Hematopoietic multipotent progenitor cell treated with erythropoietin and hydrocortisone succinate and interleukin-3 and kit ligand, for 15 days (in vitro differentiated cells): ENCODE results near the gene AIPL1.

Source experiments
- DNase-seq: peaks from one replicate; pipeline ENCODE4 v3.0.0-alpha.2; 2015; ENCODE audit warnings: low spot score

AIPL1 gene

GRCh38 chr17:6465206-6466003 is 30.5 kb upstream of the AIPL1 start:
- DNase-seq: no peak

GRCh38 chr17:6464446-6465041 is 29.6 kb upstream of the AIPL1 start:
- no peak for DNase-seq

- no peak for DNase-seq
Measured at GRCh38 chr17:6463616-6464445, 28.9 kb upstream of the AIPL1 start.

- no peak for DNase-seq
Measured at GRCh38 chr17:6462692-6463091, 27.8 kb upstream of the AIPL1 start.

GRCh38 chr17:6461792-6462524 is 27.0 kb upstream of the AIPL1 start:
- no peak for DNase-seq

GRCh38 chr17:6461246-6461645 is 26.3 kb upstream of the AIPL1 start:
- DNase-seq: no peak

GRCh38 chr17:6460531-6461161 is 25.7 kb upstream of the AIPL1 start:
- DNase-seq: no peak

GRCh38 chr17:6458460-6458950 is 23.6 kb upstream of the AIPL1 start:
- no peak for DNase-seq

GRCh38 chr17:6457688-6458459 is 23.0 kb upstream of the AIPL1 start:
- no peak for DNase-seq

- DNase-seq: no peak
Measured at GRCh38 chr17:6456914-6457687, 22.2 kb upstream of the AIPL1 start.

- DNase-seq: no peak
Measured at GRCh38 chr17:6456321-6456720, 21.4 kb upstream of the AIPL1 start.

GRCh38 chr17:6455321-6455705 is 20.4 kb upstream of the AIPL1 start:
- DNase-seq: no peak

GRCh38 chr17:6454495-6455320 is 19.8 kb upstream of the AIPL1 start:
- no peak for DNase-seq

GRCh38 chr17:6453279-6454024 is 18.5 kb upstream of the AIPL1 start:
- no peak for DNase-seq

GRCh38 chr17:6452471-6453266 is 17.7 kb upstream of the AIPL1 start:
- no peak for DNase-seq

GRCh38 chr17:6450926-6451832 is 16.3 kb upstream of the AIPL1 start:
- no peak for DNase-seq
